ENCODE results near the gene SPTLC2.

DNA sequence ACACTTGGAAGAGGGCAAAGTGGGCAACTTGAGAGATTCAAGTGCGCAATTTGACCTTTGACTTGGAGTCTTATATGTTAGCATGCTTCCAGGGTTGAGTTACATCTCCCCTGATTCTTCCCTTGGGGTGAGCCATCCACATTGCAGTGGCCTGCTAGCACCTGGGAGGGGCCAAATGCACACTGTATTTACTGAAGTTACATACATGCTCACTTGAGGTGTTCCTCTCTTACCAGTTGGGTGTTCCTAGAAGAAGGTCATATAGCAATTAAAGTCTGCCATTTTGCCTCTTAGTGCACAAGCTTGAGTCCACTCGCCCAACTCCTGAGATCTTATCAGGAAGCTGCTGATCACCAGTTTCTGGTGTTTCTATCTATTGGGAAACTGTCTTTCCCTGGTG lies 13.7 kb upstream of the SPTLC2 start:
- TF ChIP-seq, protein P1, sequence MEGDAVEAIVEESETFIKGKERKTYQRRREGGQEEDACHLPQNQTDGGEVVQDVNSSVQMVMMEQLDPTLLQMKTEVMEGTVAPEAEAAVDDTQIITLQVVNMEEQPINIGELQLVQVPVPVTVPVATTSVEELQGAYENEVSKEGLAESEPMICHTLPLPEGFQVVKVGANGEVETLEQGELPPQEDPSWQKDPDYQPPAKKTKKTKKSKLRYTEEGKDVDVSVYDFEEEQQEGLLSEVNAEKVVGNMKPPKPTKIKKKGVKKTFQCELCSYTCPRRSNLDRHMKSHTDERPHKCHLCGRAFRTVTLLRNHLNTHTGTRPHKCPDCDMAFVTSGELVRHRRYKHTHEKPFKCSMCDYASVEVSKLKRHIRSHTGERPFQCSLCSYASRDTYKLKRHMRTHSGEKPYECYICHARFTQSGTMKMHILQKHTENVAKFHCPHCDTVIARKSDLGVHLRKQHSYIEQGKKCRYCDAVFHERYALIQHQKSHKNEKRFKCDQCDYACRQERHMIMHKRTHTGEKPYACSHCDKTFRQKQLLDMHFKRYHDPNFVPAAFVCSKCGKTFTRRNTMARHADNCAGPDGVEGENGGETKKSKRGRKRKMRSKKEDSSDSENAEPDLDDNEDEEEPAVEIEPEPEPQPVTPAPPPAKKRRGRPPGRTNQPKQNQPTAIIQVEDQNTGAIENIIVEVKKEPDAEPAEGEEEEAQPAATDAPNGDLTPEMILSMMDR (IDR thresholded peaks at IDR 0.05; ENCODE audit: low read depth, low read length) = no peak
- no peak for TF ChIP-seq POLR2A (IDR thresholded peaks at IDR 0.05; ENCODE audit: extremely low read depth, insufficient read length)
